Mucosa of stomach (tissue), 1 donor: ENCODE measurements around the gene GIMAP2.

Experiments
- H3K27me3 ChIP-seq: one replicate; pipeline ENCODE4 v1.7.0; 2013; ENCODE audit warnings: mild to moderate bottlenecking, low read length; ENCODE audit not compliant: control insufficient read depth, insufficient read depth
- H3K36me3 ChIP-seq: one replicate; pipeline ENCODE4 v1.7.0; 2013; ENCODE audit warnings: low read length; ENCODE audit not compliant: control insufficient read depth, insufficient read depth
- H3K4me1 ChIP-seq: one replicate; pipeline ENCODE4 v1.7.0; 2013; ENCODE audit warnings: mild to moderate bottlenecking, low read length; ENCODE audit not compliant: control insufficient read depth, insufficient read depth
- H3K4me3 ChIP-seq: one replicate; pipeline ENCODE4 v1.7.0; 2013; ENCODE audit warnings: low read length
- H3K9ac ChIP-seq: one replicate; pipeline ENCODE4 v1.7.0; 2013; ENCODE audit warnings: mild to moderate bottlenecking, low read length, moderate library complexity
- H3K9me3 ChIP-seq: one replicate; pipeline ENCODE4 v1.7.0; 2013; ENCODE audit warnings: mild to moderate bottlenecking, low read length, moderate library complexity; ENCODE audit not compliant: control insufficient read depth
- donor health status: Pancreatic carcinoma.

Gene GIMAP2

DNA sequence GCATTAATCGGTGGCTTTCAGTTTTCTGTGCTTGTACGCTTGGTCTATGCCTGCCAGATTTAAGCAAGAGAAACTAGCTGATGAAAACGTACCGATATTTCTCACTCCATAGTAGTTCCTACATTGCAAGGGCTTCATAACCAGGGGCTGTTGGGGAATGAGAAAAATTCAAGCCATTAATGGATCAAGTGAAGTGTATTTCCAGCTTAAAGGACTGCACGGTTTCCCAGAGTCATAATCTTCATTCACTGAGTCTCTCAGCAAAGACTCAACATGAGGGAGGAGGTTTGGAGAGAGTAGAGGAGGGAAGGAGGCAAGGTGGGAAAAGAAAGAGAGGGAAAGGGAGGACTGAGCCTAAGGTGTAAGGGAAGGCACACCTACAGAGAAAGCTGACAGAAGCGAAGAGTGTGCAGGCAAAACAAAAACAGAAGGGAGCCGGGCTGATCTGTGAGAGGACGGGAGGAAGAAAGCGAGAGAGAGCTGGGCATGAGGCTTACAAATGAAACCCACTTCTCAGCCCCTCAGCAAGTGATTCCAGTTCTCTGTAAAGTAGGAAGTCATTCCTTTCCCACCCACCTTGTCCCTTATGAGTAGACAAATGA, 625 bp downstream of the GIMAP2 start:
- no peaks in the 10 kb centered on the region for H3K9me3 ChIP-seq
- H3K4me1 ChIP-seq = no peaks in the 10 kb centered on the region
- H3K4me3 ChIP-seq = peak overlapping the region; percentile 43
- no peaks in the 10 kb centered on the region for H3K36me3 ChIP-seq
- H3K27me3 ChIP-seq = no peaks in the 10 kb centered on the region
- H3K9ac ChIP-seq = peak overlapping the region; percentile 54

DNA sequence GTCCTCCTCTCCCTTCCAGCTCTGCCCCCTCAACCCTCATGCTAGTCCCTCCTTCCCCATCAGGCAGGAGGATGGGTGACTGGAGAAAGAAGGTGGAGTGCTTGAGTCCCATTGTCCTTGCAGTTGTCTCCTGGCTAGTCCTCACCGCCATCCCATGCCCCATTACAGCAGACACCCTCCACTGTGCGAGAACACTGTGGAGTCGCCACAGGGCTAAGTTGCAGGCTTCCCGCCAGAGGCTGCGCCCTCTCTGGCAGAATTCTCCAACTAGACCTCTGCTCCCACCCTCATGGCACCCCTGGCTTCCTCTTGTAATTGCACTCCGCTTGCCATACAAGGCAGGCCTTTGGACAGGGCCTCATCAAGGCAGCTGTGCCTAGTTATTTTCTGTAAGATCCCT, 3.1 kb downstream of the GIMAP2 start:
- Histone ChIP-seq H3K9me3 (no peaks in the 10 kb centered on the region), H3K36me3 (no peaks in the 10 kb centered on the region), H3K27me3 (no peaks in the 10 kb centered on the region), H3K9ac (no peak overlapping the region), H3K4me1 (no peaks in the 10 kb centered on the region), H3K4me3 (no peak overlapping the region)

DNA sequence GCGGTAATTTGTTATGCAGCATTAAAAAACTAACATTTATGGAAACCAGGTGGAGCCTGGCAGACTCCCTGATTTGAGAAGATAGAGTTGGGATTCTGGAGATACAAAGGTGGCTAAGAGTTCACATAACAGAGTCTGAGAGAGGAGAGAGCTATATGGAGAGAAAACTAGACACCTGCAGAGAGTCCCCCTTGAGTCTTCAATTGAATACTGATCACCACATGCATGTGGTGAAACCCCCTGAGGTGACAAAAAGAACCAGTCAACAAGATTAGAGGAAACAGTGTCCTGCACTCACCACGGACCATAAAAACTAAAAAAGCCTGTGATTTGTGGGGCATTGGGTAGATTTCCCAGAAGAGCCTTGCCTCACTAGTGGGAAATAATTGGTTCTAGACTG, 10.1 kb downstream of the GIMAP2 start:
- Histone ChIP-seq H3K36me3 (no peaks in the 10 kb centered on the region), H3K4me1 (no peaks in the 10 kb centered on the region), H3K9ac (no peak overlapping the region), H3K9me3 (no peaks in the 10 kb centered on the region), H3K4me3 (no peak overlapping the region), H3K27me3 (no peaks in the 10 kb centered on the region)

DNA sequence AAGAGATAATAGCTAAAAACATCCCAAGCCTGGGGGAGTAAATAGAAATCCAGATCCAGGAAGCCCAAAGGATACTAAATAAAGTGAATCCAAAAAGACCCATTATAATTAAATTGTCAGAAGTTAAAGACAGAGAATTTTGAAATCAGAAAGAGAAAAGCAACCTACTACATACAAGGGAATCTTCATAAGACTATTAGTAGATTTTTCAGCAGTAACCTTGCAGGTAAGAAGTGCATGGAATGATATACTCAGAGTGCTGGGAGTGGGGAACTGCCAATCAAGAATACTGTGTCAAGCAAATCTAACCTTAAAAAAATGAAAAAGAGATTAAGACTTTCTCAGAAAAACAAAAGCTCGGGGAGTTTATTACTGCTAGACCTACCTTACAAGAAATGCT, 17.7 kb downstream of the GIMAP2 start:
- no peaks in the 10 kb centered on the region for H3K27me3 ChIP-seq

DNA sequence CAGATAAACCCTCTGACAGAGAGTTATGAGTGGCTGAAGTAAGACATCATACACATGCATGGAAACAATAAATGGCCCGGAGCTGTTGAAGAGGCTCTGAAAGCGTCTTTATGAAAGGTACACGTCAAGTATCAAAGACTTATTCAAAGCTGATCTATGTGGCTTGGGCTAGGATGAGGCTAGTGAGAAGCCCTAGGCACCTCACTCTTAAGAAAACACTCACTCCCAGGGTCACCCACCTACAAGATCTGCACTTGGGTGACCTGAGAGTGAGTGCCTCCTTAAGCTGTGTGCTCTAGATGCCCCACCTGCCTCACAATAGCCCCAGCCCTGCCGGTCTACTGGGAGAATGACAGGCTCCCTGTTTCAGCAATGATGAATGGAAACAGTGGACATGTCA, 29.8 kb downstream of the GIMAP2 start:
- H3K9me3 ChIP-seq = no peaks in the 10 kb centered on the region
- no peaks in the 10 kb centered on the region for H3K36me3 ChIP-seq
- H3K9ac ChIP-seq = no peak overlapping the region
- peaks cover 3% of the 10 kb centered on the region for H3K27me3 ChIP-seq
- no peaks in the 10 kb centered on the region for H3K4me1 ChIP-seq
- no peak overlapping the region for H3K4me3 ChIP-seq

More for the DNA sequence above, 17.7 kb downstream of the GIMAP2 start:
- H3K9ac ChIP-seq = no peak overlapping the region
- H3K4me1 ChIP-seq = no peaks in the 10 kb centered on the region
- H3K36me3 ChIP-seq = no peaks in the 10 kb centered on the region
- H3K9me3 ChIP-seq = no peaks in the 10 kb centered on the region
- no peak overlapping the region for H3K4me3 ChIP-seq

DNA sequence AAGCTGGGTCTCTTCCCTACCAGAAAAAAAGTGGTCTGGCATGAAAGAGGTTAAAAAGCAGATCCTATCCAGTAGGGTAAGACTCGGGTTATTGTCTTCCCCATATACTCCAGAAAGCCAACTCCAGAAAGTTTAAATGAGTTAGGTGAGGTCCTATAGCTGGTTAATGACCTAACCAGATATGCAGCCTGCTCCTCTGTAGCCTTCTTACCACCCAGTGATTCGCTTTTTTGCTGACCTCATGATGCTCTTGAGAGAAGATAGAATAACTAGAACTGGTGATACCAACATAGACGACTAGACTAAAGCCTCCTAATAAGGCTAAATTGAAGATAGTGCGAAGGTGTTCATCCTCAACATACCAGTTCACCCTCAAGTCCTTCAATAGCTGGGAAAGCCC, 30.2 kb downstream of the GIMAP2 start:
- Histone ChIP-seq H3K4me1 (no peaks in the 10 kb centered on the region), H3K9me3 (no peaks in the 10 kb centered on the region), H3K27me3 (peaks cover 3% of the 10 kb centered on the region), H3K4me3 (no peak overlapping the region), H3K36me3 (no peaks in the 10 kb centered on the region), H3K9ac (no peak overlapping the region)

DNA sequence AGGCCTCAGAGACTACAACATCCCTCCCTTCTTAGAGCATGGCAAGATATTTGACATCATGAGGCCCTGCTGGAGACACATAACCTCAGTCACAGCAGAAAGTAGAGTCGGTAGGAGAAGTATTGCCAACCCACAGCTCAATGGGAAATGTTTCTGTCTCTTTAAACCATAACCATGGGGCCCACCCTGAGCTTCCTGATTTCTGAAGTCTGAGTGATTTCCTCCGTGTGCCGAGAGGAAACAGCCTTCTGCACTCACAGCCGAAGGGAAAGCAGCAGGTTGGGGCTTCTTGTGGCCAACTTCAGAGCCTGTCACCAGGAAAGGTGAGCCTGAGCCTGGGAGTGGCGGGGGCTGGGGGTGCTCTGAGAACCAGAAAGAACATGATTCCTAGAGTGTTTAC, 30.9 kb downstream of the GIMAP2 start, which contains the start of gene GIMAP1:
Gene GIMAP1, plus strand, starts transcription at position 246 of the 400 bp plus-strand sequence. CDS start 2,435 bp downstream, outside the sequence.
- Histone ChIP-seq H3K36me3 (no peaks in the 10 kb centered on the region), H3K27me3 (peaks cover 3% of the 10 kb centered on the region), H3K4me3 (no peak within 1 kb of the TSS), H3K4me1 (no peaks in the 10 kb centered on the region), H3K9me3 (no peaks in the 10 kb centered on the region), H3K9ac (no peak within 1 kb of the TSS)

DNA sequence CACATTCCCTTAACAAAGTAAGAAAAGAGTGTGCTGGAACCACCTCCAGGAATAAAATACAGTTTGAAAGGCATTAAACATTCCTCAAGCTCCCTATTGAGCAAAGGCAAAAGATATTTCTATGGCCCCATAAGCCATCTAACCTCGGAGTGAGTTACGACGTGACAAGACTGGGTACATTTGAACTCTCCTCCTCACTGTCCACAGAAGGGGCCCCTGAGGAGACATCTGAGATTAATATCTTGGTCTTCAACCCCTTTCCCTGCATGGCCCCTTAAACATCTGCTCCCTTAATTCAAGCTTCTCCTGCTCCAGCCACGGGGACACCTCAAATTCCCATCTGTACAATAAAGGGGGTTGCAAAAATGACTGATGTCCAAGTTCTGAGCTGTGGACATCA, 31.4 kb downstream of the GIMAP2 start:
- no peaks in the 10 kb centered on the region for H3K9me3 ChIP-seq
- no peak overlapping the region for H3K9ac ChIP-seq
- no peaks in the 10 kb centered on the region for H3K4me1 ChIP-seq
- no peaks in the 10 kb centered on the region for H3K36me3 ChIP-seq
- H3K4me3 ChIP-seq = no peak overlapping the region
- H3K27me3 ChIP-seq = peaks cover 3% of the 10 kb centered on the region

DNA sequence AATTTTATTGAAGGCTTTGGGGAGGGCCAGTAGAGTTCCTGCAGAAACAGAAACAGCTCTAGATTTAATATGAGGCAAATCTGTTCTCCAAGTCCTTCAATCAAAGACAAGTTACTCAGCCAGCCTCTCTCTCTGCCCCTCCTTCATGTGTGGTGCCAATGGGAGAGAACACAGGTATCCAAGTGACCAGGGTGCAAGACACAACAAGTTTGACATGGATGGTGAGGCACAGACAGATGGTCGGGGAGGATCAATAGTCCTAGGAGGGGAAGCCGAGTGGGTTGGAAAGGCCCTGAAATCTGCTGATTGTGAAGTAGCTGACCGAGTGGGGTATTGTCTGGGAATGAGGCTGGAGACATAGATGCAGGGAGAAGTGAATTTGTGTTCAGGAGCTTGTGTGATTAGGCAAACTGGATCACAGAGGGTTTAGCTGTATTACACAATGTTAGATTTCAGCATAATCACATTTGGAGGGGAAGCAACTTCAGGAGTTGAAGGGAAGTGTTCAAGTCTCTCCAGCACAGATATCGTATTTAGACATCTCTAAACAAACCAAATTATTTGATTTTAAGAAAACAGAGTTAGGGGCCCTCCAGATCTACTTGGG, 32.4 kb downstream of the GIMAP2 start:
- Histone ChIP-seq H3K4me3 (no peak overlapping the region), H3K4me1 (no peaks in the 10 kb centered on the region), H3K9me3 (no peaks in the 10 kb centered on the region), H3K9ac (no peak overlapping the region), H3K36me3 (no peaks in the 10 kb centered on the region), H3K27me3 (peaks cover 3% of the 10 kb centered on the region)

DNA sequence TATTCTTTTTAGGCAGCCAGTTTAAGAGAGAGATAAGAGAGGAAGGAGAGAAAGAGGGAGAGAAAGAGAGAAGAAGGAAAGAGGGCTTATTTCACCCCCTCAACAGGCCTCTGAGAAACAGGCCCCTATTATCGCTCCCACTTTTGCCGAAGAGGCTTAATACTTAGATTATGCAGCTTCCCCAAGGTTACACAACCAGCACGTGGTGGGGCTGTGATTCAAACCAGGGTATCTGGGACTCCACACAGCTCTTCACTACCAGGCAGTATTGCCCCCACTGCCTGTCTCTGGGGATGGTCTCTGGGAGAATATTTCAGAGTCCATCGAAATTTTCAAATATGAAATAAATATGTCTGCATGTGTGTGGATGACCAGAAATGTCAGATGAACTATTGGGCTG, 33.9 kb downstream of the GIMAP2 start:
- Histone ChIP-seq H3K4me1 (no peaks in the 10 kb centered on the region), H3K36me3 (no peaks in the 10 kb centered on the region), H3K4me3 (no peak overlapping the region), H3K9me3 (no peaks in the 10 kb centered on the region), H3K27me3 (peaks cover 3% of the 10 kb centered on the region), H3K9ac (no peak overlapping the region)

DNA sequence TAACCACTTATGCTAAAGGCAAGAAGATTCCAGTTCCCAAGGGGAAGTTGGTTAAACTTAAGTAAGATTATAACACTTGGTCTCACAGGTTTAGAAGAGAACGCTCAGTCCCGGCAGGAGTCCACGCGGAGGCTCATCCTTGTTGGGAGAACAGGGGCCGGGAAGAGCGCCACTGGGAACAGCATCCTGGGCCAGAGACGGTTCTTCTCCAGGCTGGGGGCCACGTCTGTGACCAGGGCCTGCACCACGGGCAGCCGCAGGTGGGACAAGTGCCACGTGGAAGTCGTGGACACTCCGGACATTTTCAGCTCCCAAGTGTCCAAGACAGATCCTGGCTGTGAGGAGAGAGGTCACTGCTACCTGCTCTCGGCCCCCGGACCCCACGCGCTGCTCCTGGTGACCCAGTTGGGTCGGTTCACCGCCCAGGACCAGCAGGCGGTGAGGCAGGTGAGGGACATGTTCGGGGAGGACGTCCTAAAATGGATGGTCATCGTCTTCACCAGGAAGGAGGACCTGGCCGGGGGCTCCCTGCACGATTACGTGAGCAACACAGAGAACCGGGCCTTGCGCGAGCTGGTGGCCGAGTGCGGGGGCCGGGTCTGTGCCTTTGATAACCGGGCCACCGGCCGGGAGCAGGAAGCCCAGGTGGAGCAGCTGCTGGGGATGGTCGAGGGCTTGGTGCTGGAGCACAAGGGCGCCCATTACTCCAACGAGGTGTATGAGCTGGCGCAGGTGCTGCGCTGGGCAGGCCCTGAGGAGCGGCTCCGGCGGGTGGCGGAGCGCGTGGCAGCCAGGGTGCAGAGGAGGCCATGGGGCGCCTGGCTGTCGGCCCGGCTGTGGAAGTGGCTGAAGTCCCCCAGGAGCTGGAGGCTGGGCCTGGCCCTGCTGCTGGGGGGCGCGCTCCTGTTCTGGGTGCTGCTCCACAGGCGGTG, 34.7 kb downstream of the GIMAP2 start:
- Histone ChIP-seq H3K9me3 (no peaks in the 10 kb centered on the region), H3K4me3 (no peak overlapping the region), H3K36me3 (no peaks in the 10 kb centered on the region), H3K4me1 (no peaks in the 10 kb centered on the region), H3K27me3 (peaks cover 3% of the 10 kb centered on the region), H3K9ac (no peak overlapping the region)

DNA sequence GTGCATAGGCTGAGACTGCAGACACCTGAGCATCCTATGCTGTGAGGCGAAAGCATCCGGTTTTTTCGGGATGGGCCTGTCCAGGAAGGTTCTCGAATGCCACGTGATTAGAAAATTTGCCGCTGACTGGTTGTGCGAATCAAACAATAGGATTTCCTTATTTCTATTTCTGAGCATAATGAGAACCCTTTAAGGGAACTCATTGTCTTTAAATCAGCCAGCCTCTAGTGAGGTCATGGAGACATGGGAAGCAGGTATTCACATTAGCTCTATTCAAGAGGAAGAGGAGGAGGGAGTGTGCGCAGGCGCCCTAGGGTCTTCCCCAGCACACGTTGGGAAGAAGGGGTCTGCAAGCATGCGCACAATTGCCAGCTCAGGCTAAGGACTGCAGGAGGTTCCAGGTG, 36.5 kb downstream of the GIMAP2 start:
- no peak overlapping the region for H3K4me3 ChIP-seq

More for the DNA sequence above, 36.5 kb downstream of the GIMAP2 start:
- Histone ChIP-seq H3K9me3 (no peaks in the 10 kb centered on the region), H3K36me3 (no peaks in the 10 kb centered on the region), H3K4me1 (no peaks in the 10 kb centered on the region), H3K9ac (no peak overlapping the region), H3K27me3 (peaks cover 3% of the 10 kb centered on the region)
